RWPE1 (cell line): ENCODE measurements around the gene PLCH2.

Source experiments
- CTCF ChIA-PET: fragments of 350-600 bp; sonication (Branson Sonifier 250); formaldehyde crosslinking; extraction: SDS; loops from one replicate; lab custom pipeline; 2021; lab: Yijun Ruan, JAX
- POLR2A ChIA-PET: fragments of 400-600 bp; formaldehyde crosslinking; extraction: SDS; loops from one replicate; lab custom pipeline; 2020; ENCODE audit warnings: antibody characterized with exemption; ENCODE audit not compliant: low non-redundant PET; lab: Yijun Ruan, JAX
- DNase-seq: peaks from one replicate; pipeline ENCODE4 v3.0.0; 2012; ENCODE audit warnings: low spot score
- H3K27ac ChIP-seq: fragments of 450-650 bp; 2 replicates; pipeline ENCODE4 v1.5.1; 2017
- CTCF ChIP-seq: fragments of 450-650 bp; conservative IDR thresholded peaks from 2 replicates; pipeline ENCODE4 v1.5.1; 2017; ENCODE audit warnings: low read depth, mild to moderate bottlenecking

The PLCH2 gene

GRCh38 chr1:2518528-2518927 lies 42.4 kb downstream of the PLCH2 start:
- TF ChIP-seq CTCF: no peak
- CTCF ChIA-PET: interaction anchor here (0.7 kb wide), 1 partner anchor 269 kb away, joined by 3 read pairs; no protein-coding TSS in a partner anchor
- DNase-seq: no peak
- H3K27ac ChIP-seq: no peak overlapping the region
- POLR2A ChIA-PET: no interaction called here

- TF ChIP-seq CTCF: no peak
- DNase-seq: no peak
- CTCF ChIA-PET: interaction anchor here (0.5 to 0.7 kb wide), 2 partner anchors 268 to 1229 kb away, joined by 3 read pairs; no protein-coding TSS in a partner anchor
- POLR2A ChIA-PET: no interaction called here
- no peak overlapping the region for H3K27ac ChIP-seq
Observed at GRCh38 chr1:2519029-2519685, 43.1 kb downstream of the PLCH2 start.

GRCh38 chr1:2519729-2520128 lies 43.6 kb downstream of the PLCH2 start:
- POLR2A ChIA-PET: no interaction called here
- CTCF ChIA-PET: interaction anchor here (0.5 kb wide), 1 partner anchor 1229 kb away, joined by 3 read pairs; no protein-coding TSS in a partner anchor

GRCh38 chr1:2520206-2520605 lies 44.1 kb downstream of the PLCH2 start:
- no peak for DNase-seq
- no peak for TF ChIP-seq CTCF
- CTCF ChIA-PET: no interaction called here
- no peak overlapping the region for H3K27ac ChIP-seq
- POLR2A ChIA-PET: no interaction called here

More at GRCh38 chr1:2519729-2520128, 43.6 kb downstream of the PLCH2 start:
- TF ChIP-seq CTCF: no peak
- H3K27ac ChIP-seq: no peak overlapping the region
- DNase-seq: no peak

GRCh38 chr1:2520806-2521205 lies 44.7 kb downstream of the PLCH2 start:
- H3K27ac ChIP-seq: no peak overlapping the region
- DNase-seq: no peak
- no peak for TF ChIP-seq CTCF
- ChIA-PET CTCF (no interaction called here), POLR2A (no interaction called here)

GRCh38 chr1:2522230-2522629 lies 46.1 kb downstream of the PLCH2 start:
- H3K27ac ChIP-seq: peak overlapping the region; percentile 42
- CTCF ChIA-PET: no interaction called here
- no peak for TF ChIP-seq CTCF
- POLR2A ChIA-PET: no interaction called here
- no peak for DNase-seq
